ENCODE data around the gene VPREB1.
A peak's percentile ranks its signal among the peaks of the same experiment; 100 is the strongest.

The VPREB1 gene

GRCh38 chr22:22229683-22230420, 14.7 kb upstream of the VPREB1 start:
- H3K4me1 ChIP-seq (ENCODE audit: control insufficient read depth, insufficient read depth, low read length): no peaks in the 10 kb centered on the region
- H3K27ac ChIP-seq (ENCODE audit: low read length): no peak overlapping the region
- H3K36me3 ChIP-seq (ENCODE audit: control insufficient read depth, insufficient read depth, low read length): no peaks in the 10 kb centered on the region
- H3K27me3 ChIP-seq (ENCODE audit: control insufficient read depth, insufficient read depth, low read length): peaks cover 77% of the 10 kb centered on the region
- no peak overlapping the region for H3K4me3 ChIP-seq (ENCODE audit: low read length)
- WGBS (ENCODE audit: insufficient coverage, insufficient read length): no CpG with 5 or more reads among the region's 6 CpGs
- no peaks in the 10 kb centered on the region for H3K9me3 ChIP-seq (ENCODE audit: control insufficient read depth, insufficient read depth, low read length)
- no peak for DNase-seq (ENCODE audit: low read depth, low spot score)

- Histone ChIP-seq H3K36me3 (ENCODE audit: control insufficient read depth, insufficient read depth, low read length) (no peaks in the 10 kb centered on the region), H3K27ac (ENCODE audit: low read length) (no peak overlapping the region), H3K27me3 (ENCODE audit: control insufficient read depth, insufficient read depth, low read length) (peaks cover 77% of the 10 kb centered on the region), H3K9me3 (ENCODE audit: control insufficient read depth, insufficient read depth, low read length) (no peaks in the 10 kb centered on the region), H3K4me3 (ENCODE audit: low read length) (no peak overlapping the region), H3K4me1 (ENCODE audit: control insufficient read depth, insufficient read depth, low read length) (no peaks in the 10 kb centered on the region)
- DNase-seq (ENCODE audit: low read depth, low spot score): no peak
- WGBS (ENCODE audit: insufficient coverage, insufficient read length): no CpG with 5 or more reads among the region's 9 CpGs
Measured at GRCh38 chr22:22230438-22230837, 14.1 kb upstream of the VPREB1 start.

GRCh38 chr22:22233081-22233480, 11.5 kb upstream of the VPREB1 start:
- no peak for DNase-seq (ENCODE audit: low read depth, low spot score)
- no peaks in the 10 kb centered on the region for H3K9me3 ChIP-seq (ENCODE audit: control insufficient read depth, insufficient read depth, low read length)
- no peak overlapping the region for H3K27ac ChIP-seq (ENCODE audit: low read length)
- no peak overlapping the region for H3K4me3 ChIP-seq (ENCODE audit: low read length)
- no peaks in the 10 kb centered on the region for H3K4me1 ChIP-seq (ENCODE audit: control insufficient read depth, insufficient read depth, low read length)
- H3K36me3 ChIP-seq (ENCODE audit: control insufficient read depth, insufficient read depth, low read length): no peaks in the 10 kb centered on the region
- H3K27me3 ChIP-seq (ENCODE audit: control insufficient read depth, insufficient read depth, low read length): peaks cover 74% of the 10 kb centered on the region
- WGBS (ENCODE audit: insufficient coverage, insufficient read length): no CpG with 5 or more reads among the region's 5 CpGs

DNA sequence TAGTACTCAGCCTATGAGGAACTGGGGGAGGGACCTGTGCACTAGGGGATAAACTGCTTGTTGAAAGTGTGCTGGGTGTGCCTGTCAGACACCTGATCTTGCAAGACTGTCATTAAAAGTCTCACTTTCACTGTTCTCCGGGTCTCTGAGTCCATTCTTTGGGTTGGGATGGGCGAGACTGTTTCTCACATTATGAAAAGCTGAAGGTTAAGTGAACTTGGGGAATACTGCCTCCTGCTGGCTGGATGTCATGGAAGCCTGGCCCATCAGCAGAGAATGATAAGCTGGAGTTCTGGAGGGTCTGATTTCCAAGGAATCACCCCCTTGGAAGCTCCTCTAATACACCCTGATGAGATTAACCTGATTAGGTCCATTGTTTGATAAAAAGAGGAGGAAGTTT, 9.0 kb upstream of the VPREB1 start:
- no peak overlapping the region for H3K4me3 ChIP-seq (ENCODE audit: low read length)
- DNase-seq (ENCODE audit: low read depth, low spot score): peak; percentile 31
- H3K4me1 ChIP-seq (ENCODE audit: control insufficient read depth, insufficient read depth, low read length): no peaks in the 10 kb centered on the region
- H3K9me3 ChIP-seq (ENCODE audit: control insufficient read depth, insufficient read depth, low read length): no peaks in the 10 kb centered on the region
- peaks cover 70% of the 10 kb centered on the region for H3K27me3 ChIP-seq (ENCODE audit: control insufficient read depth, insufficient read depth, low read length)
- no CpG with 5 or more reads among the region's 2 CpGs for WGBS (ENCODE audit: insufficient coverage, insufficient read length)
- no peak overlapping the region for H3K27ac ChIP-seq (ENCODE audit: low read length)
- H3K36me3 ChIP-seq (ENCODE audit: control insufficient read depth, insufficient read depth, low read length): no peaks in the 10 kb centered on the region

- no CpG with 5 or more reads among the region's 4 CpGs for WGBS (ENCODE audit: insufficient coverage, insufficient read length)
- H3K9me3 ChIP-seq (ENCODE audit: control insufficient read depth, insufficient read depth, low read length): no peaks in the 10 kb centered on the region
- no peaks in the 10 kb centered on the region for H3K4me1 ChIP-seq (ENCODE audit: control insufficient read depth, insufficient read depth, low read length)
- H3K4me3 ChIP-seq (ENCODE audit: low read length): no peak overlapping the region
- no peaks in the 10 kb centered on the region for H3K36me3 ChIP-seq (ENCODE audit: control insufficient read depth, insufficient read depth, low read length)
- H3K27ac ChIP-seq (ENCODE audit: low read length): no peak overlapping the region
- peaks cover 67% of the 10 kb centered on the region for H3K27me3 ChIP-seq (ENCODE audit: control insufficient read depth, insufficient read depth, low read length)
- no peak for DNase-seq (ENCODE audit: low read depth, low spot score)
Measured at GRCh38 chr22:22237521-22237920, 7.1 kb upstream of the VPREB1 start.

DNA sequence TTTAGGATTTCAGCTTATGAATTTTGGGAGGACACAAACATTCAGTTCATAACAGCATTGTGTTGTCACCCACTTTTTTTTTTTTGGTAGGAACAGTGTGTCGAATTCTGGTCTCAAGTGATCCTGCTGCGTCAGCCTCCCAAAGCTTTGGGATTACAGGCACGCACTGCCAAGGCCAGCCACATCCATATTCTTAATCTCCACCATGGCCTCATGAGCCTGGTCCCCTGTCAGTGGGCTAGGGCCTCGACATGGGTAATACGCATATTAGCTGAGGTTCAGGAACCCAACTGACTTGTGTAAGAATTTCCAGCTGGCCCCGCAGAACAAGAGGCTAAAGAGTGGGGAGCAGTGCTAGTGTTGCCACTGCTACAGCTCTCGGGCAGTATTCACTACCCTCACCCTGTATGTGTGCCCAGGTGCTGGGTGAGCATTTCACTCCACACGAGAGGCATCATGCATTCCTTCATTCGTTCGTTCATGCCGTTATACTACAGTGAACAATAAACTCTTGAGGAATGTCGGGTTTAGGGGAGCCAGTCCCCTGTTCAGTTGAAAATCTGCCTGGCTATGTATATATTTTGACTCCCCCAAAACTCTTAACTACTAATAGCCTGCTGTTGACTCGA, 5.2 kb upstream of the VPREB1 start:
- Histone ChIP-seq H3K4me1 (ENCODE audit: control insufficient read depth, insufficient read depth, low read length) (no peaks in the 10 kb centered on the region), H3K9me3 (ENCODE audit: control insufficient read depth, insufficient read depth, low read length) (no peaks in the 10 kb centered on the region), H3K4me3 (ENCODE audit: low read length) (no peak overlapping the region), H3K27me3 (ENCODE audit: control insufficient read depth, insufficient read depth, low read length) (peaks cover 68% of the 10 kb centered on the region), H3K36me3 (ENCODE audit: control insufficient read depth, insufficient read depth, low read length) (no peaks in the 10 kb centered on the region), H3K27ac (ENCODE audit: low read length) (no peak overlapping the region)
- WGBS (ENCODE audit: insufficient coverage, insufficient read length): no CpG with 5 or more reads among the region's 13 CpGs
- no peak for DNase-seq (ENCODE audit: low read depth, low spot score)

GRCh38 chr22:22241554-22241898, 3.1 kb upstream of the VPREB1 start:
- Histone ChIP-seq H3K27me3 (ENCODE audit: control insufficient read depth, insufficient read depth, low read length) (peaks cover 74% of the 10 kb centered on the region), H3K9me3 (ENCODE audit: control insufficient read depth, insufficient read depth, low read length) (no peaks in the 10 kb centered on the region), H3K4me3 (ENCODE audit: low read length) (no peak overlapping the region), H3K27ac (ENCODE audit: low read length) (no peak overlapping the region), H3K4me1 (ENCODE audit: control insufficient read depth, insufficient read depth, low read length) (no peaks in the 10 kb centered on the region), H3K36me3 (ENCODE audit: control insufficient read depth, insufficient read depth, low read length) (no peaks in the 10 kb centered on the region)
- no peak for DNase-seq (ENCODE audit: low read depth, low spot score)
- WGBS (ENCODE audit: insufficient coverage, insufficient read length): no CpG with 5 or more reads among the region's 7 CpGs

GRCh38 chr22:22242488-22242887, 2.1 kb upstream of the VPREB1 start:
- Histone ChIP-seq H3K36me3 (ENCODE audit: control insufficient read depth, insufficient read depth, low read length) (no peaks in the 10 kb centered on the region), H3K9me3 (ENCODE audit: control insufficient read depth, insufficient read depth, low read length) (no peaks in the 10 kb centered on the region), H3K27me3 (ENCODE audit: control insufficient read depth, insufficient read depth, low read length) (peaks cover 79% of the 10 kb centered on the region), H3K4me1 (ENCODE audit: control insufficient read depth, insufficient read depth, low read length) (no peaks in the 10 kb centered on the region), H3K4me3 (ENCODE audit: low read length) (no peak overlapping the region), H3K27ac (ENCODE audit: low read length) (no peak overlapping the region)
- DNase-seq (ENCODE audit: low read depth, low spot score): no peak
- WGBS (ENCODE audit: insufficient coverage, insufficient read length): no CpG with 5 or more reads among the region's 2 CpGs

DNA sequence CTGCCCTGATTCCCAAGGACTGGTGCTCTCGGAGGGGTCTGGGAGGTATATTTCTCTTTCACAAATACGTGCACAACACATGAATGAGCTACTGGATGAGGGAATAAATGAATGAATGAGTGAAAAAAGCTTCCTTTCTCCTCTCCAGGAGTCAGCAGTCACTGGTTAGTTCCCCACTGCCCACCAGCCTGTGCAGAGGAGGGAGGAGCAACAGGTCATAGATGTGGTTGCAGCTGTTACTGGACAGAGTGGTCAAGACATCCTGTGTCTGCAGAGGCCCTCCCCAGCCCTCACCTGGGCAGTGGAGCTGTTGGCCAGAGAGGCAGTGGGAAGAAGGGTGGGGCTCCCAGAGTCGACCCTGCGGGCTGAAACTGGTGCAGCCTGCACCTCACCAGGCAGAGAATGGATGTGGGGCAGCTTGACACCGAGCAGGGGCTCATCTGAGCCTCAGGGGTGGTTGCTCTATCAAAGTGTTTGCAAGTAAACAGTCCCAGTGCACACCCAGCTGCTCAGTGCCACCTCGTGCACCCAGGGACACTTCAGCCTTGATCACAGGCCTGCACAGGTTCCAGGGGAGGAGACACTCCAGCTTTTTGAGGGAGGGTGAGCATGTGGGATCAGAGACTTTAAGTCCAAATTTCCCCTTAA, 1.4 kb upstream of the VPREB1 start:
- no CpG with 5 or more reads among the region's 6 CpGs for WGBS (ENCODE audit: insufficient coverage, insufficient read length)
- Histone ChIP-seq H3K27me3 (ENCODE audit: control insufficient read depth, insufficient read depth, low read length) (peaks cover 82% of the 10 kb centered on the region), H3K27ac (ENCODE audit: low read length) (no peak overlapping the region), H3K36me3 (ENCODE audit: control insufficient read depth, insufficient read depth, low read length) (no peaks in the 10 kb centered on the region), H3K4me1 (ENCODE audit: control insufficient read depth, insufficient read depth, low read length) (no peaks in the 10 kb centered on the region), H3K9me3 (ENCODE audit: control insufficient read depth, insufficient read depth, low read length) (no peaks in the 10 kb centered on the region), H3K4me3 (ENCODE audit: low read length) (no peak overlapping the region)
- DNase-seq (ENCODE audit: low read depth, low spot score): no peak

DNA sequence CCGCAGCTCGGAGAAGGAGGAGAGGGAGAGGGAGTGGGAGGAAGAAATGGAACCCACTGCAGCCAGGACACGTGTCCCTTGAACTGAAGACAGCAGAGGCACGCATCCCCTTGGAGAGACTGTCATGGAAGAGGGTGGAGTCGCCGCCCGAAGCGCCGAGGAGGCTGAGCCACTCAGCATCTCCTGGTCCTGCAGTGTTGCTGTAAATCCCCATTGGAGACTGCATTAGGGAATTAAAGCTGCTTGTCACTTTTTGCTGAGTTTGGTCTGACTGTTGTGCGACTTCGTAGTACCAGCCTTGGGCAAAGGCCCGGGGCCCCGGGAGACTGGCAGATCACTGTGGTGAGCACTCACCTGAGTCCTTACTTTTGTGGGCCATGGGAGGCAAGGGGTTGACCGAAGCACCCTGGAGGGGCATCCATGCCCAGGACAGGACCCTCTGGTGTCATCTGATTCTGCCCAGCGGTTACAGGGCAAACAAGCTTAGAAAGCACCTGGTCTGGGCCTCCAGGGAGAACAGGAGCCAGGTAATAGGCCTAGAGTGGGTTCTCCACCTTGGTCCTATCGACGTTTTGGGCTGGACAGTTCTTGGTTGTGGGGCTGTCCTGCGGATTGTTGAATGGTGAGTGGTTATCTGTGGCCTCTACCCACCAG, 797 bp downstream of the VPREB1 start:
- H3K36me3 ChIP-seq (ENCODE audit: control insufficient read depth, insufficient read depth, low read length): no peaks in the 10 kb centered on the region
- DNase-seq (ENCODE audit: low read depth, low spot score): no peak
- no peak overlapping the region for H3K27ac ChIP-seq (ENCODE audit: low read length)
- no peaks in the 10 kb centered on the region for H3K9me3 ChIP-seq (ENCODE audit: control insufficient read depth, insufficient read depth, low read length)
- H3K4me3 ChIP-seq (ENCODE audit: low read length): no peak overlapping the region
- H3K27me3 ChIP-seq (ENCODE audit: control insufficient read depth, insufficient read depth, low read length): peaks cover 82% of the 10 kb centered on the region
- H3K4me1 ChIP-seq (ENCODE audit: control insufficient read depth, insufficient read depth, low read length): no peaks in the 10 kb centered on the region
- WGBS (ENCODE audit: insufficient coverage, insufficient read length): no CpG with 5 or more reads among the region's 18 CpGs
